SK-N-SH treated with all-trans-retinoic acid at 6 μM for 48 hours (cell line): Measurements from ENCODE around the gene TRAP1.

Experiments
- ATAC-seq: fragments of 200-7000 bp; cut with Tn5 transposase; 3 replicates; pipeline ENCODE4 v1.9.1; 2020; ENCODE audit warnings: mild to moderate bottlenecking, moderate library complexity
- ARNTL ChIP-seq: fragments of 450-650 bp; formaldehyde crosslinking; IDR thresholded peaks from 2 replicates; pipeline ENCODE4 v1.5.0; 2020; ENCODE audit warnings: low read depth, mild to moderate bottlenecking, moderate library complexity, borderline replicate concordance
- BACH2 ChIP-seq: fragments of 250-450 bp; sonication (Bioruptor Pico); IDR thresholded peaks from 2 replicates; pipeline ENCODE4 v1.9.0; 2021; ENCODE audit warnings: mild to moderate bottlenecking, borderline replicate concordance
- CSDC2 ChIP-seq: fragments of 250-450 bp; sonication (Bioruptor Pico); IDR thresholded peaks from 2 replicates; pipeline ENCODE4 v1.5.0; 2020; ENCODE audit warnings: mild to moderate bottlenecking, moderate library complexity
- ESRRG ChIP-seq: fragments of 250-450 bp; sonication (Bioruptor Pico); IDR thresholded peaks from 2 replicates; pipeline ENCODE4 v1.6.1; 2021; ENCODE audit warnings: mild to moderate bottlenecking
- ISL1 ChIP-seq: fragments of 250-450 bp; sonication (Bioruptor Pico); IDR thresholded peaks from 2 replicates; pipeline ENCODE4 v2.1.2; 2022; ENCODE audit warnings: mild to moderate bottlenecking, moderate library complexity
- OSR1 ChIP-seq: fragments of 250-450 bp; sonication (Bioruptor Pico); IDR thresholded peaks from 2 replicates; pipeline ENCODE4 v1.8.0; 2022; ENCODE audit warnings: moderate library complexity, mild to moderate bottlenecking, inconsistent platforms
- PPARA ChIP-seq: fragments of 250-450 bp; sonication (Bioruptor Pico); IDR thresholded peaks from 2 replicates; pipeline ENCODE4 v1.5.0; 2020; ENCODE audit warnings: mild to moderate bottlenecking, borderline replicate concordance
- RARB ChIP-seq: fragments of 250-450 bp; sonication (Bioruptor Pico); IDR thresholded peaks from 2 replicates; pipeline ENCODE4 v1.8.0; 2021; ENCODE audit warnings: mild to moderate bottlenecking, moderate library complexity
- SNAI2 ChIP-seq: fragments of 250-450 bp; sonication (Bioruptor Pico); IDR thresholded peaks from 2 replicates; pipeline ENCODE4 v1.5.0; 2020; ENCODE audit warnings: mild to moderate bottlenecking, moderate library complexity
- TCF4 ChIP-seq: fragments of 250-450 bp; sonication (Bioruptor Pico); IDR thresholded peaks from 2 replicates; pipeline ENCODE4 v1.8.0; 2021; ENCODE audit warnings: mild to moderate bottlenecking, moderate library complexity, borderline replicate concordance
- TOX ChIP-seq: fragments of 250-450 bp; sonication (Bioruptor Pico); IDR thresholded peaks from 2 replicates; pipeline ENCODE4 v1.8.0; 2021; ENCODE audit warnings: mild to moderate bottlenecking, moderate library complexity, borderline replicate concordance
- ZC3H10 ChIP-seq: fragments of 250-450 bp; sonication (Bioruptor Pico); IDR thresholded peaks from 2 replicates; pipeline ENCODE4 v1.5.1; 2021; ENCODE audit warnings: mild to moderate bottlenecking, moderate library complexity
- ZFP3 ChIP-seq: fragments of 250-450 bp; sonication (Bioruptor Pico); IDR thresholded peaks from 2 replicates; pipeline ENCODE4 v1.5.0; 2020; ENCODE audit warnings: mild to moderate bottlenecking, moderate library complexity
- ZFP30 ChIP-seq: fragments of 450-650 bp; formaldehyde crosslinking; IDR thresholded peaks from 2 replicates; pipeline ENCODE4 v1.5.0; 2022; ENCODE audit warnings: mild to moderate bottlenecking, moderate library complexity
- ZNF70 ChIP-seq: fragments of 450-650 bp; formaldehyde crosslinking; IDR thresholded peaks from 2 replicates; pipeline ENCODE4 v1.5.0; 2020; ENCODE audit warnings: mild to moderate bottlenecking, moderate library complexity
- ZNF8 ChIP-seq: fragments of 450-650 bp; formaldehyde crosslinking; IDR thresholded peaks from 2 replicates; pipeline ENCODE4 v1.5.0; 2020; ENCODE audit warnings: mild to moderate bottlenecking, moderate library complexity
- TF ChIP-seq, protein P1 (sequence below): fragments of 250-450 bp; sonication (Bioruptor Pico); IDR thresholded peaks from 2 replicates; pipeline ENCODE4 v1.5.1; 2020; ENCODE audit warnings: low read depth, mild to moderate bottlenecking, moderate library complexity
- TF ChIP-seq, protein P2 (sequence below): fragments of 250-450 bp; sonication (Bioruptor Pico); IDR thresholded peaks from 2 replicates; pipeline ENCODE4 v1.5.0; 2020; ENCODE audit warnings: mild to moderate bottlenecking, moderate library complexity
- TF ChIP-seq, protein P3 (sequence below): fragments of 250-450 bp; sonication (Bioruptor Pico); IDR thresholded peaks from 2 replicates; pipeline ENCODE4 v1.8.0; 2021; ENCODE audit warnings: low read depth, mild to moderate bottlenecking, moderate library complexity, borderline replicate concordance

The TRAP1 gene

DNA sequence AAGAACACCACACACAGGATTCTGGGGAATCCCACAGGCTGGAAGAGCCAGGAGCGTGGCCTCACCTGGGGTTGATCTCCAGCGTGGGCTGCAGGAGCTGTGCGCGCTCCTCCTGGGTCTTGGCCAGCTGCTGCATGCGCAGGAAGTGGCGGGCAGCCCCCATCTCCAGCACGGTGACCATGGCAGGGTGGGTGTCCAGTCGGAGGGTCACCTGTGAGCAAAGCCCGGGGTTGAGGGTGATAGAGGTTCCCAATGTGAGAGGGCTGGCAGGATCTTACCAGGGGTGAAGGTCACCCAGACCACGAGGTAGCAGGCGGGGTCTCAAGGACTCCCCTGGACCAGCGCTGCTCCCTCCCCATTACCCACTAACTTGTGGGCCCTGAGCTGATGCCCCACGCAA is 55.4 kb downstream of the TRAP1 start:
- ATAC-seq: no peak
- TF ChIP-seq ZNF70 (CRISPR knock-in tag) (no peak), SNAI2 (no peak), RARB (CRISPR knock-in tag) (no peak), OSR1 (CRISPR knock-in tag) (no peak), PPARA (CRISPR knock-in tag) (no peak)
- TF ChIP-seq, protein P1, sequence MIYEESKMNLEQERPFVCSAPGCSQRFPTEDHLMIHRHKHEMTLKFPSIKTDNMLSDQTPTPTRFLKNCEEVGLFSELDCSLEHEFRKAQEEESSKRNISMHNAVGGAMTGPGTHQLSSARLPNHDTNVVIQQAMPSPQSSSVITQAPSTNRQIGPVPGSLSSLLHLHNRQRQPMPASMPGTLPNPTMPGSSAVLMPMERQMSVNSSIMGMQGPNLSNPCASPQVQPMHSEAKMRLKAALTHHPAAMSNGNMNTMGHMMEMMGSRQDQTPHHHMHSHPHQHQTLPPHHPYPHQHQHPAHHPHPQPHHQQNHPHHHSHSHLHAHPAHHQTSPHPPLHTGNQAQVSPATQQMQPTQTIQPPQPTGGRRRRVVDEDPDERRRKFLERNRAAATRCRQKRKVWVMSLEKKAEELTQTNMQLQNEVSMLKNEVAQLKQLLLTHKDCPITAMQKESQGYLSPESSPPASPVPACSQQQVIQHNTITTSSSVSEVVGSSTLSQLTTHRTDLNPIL (CRISPR knock-in tag): no peak
- TF ChIP-seq, protein P2, sequence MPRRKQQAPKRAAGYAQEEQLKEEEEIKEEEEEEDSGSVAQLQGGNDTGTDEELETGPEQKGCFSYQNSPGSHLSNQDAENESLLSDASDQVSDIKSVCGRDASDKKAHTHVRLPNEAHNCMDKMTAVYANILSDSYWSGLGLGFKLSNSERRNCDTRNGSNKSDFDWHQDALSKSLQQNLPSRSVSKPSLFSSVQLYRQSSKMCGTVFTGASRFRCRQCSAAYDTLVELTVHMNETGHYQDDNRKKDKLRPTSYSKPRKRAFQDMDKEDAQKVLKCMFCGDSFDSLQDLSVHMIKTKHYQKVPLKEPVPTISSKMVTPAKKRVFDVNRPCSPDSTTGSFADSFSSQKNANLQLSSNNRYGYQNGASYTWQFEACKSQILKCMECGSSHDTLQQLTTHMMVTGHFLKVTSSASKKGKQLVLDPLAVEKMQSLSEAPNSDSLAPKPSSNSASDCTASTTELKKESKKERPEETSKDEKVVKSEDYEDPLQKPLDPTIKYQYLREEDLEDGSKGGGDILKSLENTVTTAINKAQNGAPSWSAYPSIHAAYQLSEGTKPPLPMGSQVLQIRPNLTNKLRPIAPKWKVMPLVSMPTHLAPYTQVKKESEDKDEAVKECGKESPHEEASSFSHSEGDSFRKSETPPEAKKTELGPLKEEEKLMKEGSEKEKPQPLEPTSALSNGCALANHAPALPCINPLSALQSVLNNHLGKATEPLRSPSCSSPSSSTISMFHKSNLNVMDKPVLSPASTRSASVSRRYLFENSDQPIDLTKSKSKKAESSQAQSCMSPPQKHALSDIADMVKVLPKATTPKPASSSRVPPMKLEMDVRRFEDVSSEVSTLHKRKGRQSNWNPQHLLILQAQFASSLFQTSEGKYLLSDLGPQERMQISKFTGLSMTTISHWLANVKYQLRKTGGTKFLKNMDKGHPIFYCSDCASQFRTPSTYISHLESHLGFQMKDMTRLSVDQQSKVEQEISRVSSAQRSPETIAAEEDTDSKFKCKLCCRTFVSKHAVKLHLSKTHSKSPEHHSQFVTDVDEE (CRISPR knock-in tag): no peak

DNA sequence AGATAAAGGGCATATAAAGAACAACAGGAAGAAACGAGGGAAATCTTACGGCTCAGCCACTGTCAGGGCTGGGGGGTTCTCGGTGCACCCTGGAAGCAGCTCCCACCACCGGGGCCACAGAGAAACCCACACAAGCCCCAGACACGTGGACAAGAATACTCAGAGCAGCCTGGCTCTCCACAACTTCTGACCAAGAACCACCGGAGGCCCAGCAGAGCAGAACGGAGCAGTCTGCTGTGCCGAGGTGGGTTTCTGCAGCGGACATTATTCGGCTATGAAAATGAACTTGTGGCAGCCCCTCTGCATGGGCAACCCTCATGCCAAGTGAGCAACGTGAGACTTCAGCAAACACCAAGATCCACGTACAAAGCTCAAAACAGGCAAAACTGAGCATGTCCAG is 56.0 kb downstream of the TRAP1 start:
- TF ChIP-seq ZNF8 (CRISPR knock-in tag) (no peak), BACH2 (CRISPR knock-in tag) (no peak), TOX (CRISPR knock-in tag) (no peak), ZNF70 (CRISPR knock-in tag) (no peak), ESRRG (CRISPR knock-in tag) (no peak), ZFP3 (CRISPR knock-in tag) (no peak), ISL1 (CRISPR knock-in tag) (no peak), ZFP30 (no peak)
- no peak for ATAC-seq

DNA sequence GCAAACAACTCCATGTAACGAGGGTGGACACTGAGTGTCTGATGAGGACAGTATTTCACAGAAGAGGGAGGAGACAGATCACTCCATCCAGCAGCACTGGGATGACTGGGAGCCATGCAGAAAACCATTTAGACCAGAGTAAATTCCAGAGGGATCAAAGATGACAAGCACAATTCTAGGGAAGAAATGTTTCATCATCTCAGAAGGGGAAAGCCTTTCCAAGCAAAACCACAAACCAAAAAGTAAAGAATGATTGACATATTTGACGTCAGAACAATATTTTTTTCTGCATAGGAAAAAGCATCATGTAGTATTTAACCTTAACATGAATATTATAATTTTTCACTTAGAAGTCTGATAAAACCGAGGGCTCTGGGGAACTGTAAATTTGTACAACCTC is 58.1 kb downstream of the TRAP1 start:
- no peak for ATAC-seq
- TF ChIP-seq ZNF8 (CRISPR knock-in tag) (no peak), OSR1 (CRISPR knock-in tag) (no peak), PPARA (CRISPR knock-in tag) (no peak), ZNF70 (CRISPR knock-in tag) (no peak), ZC3H10 (no peak), ISL1 (CRISPR knock-in tag) (no peak), TCF4 (CRISPR knock-in tag) (no peak), ARNTL (CRISPR knock-in tag) (no peak), ZFP3 (CRISPR knock-in tag) (no peak), CSDC2 (CRISPR knock-in tag) (no peak)
- TF ChIP-seq, protein P3, sequence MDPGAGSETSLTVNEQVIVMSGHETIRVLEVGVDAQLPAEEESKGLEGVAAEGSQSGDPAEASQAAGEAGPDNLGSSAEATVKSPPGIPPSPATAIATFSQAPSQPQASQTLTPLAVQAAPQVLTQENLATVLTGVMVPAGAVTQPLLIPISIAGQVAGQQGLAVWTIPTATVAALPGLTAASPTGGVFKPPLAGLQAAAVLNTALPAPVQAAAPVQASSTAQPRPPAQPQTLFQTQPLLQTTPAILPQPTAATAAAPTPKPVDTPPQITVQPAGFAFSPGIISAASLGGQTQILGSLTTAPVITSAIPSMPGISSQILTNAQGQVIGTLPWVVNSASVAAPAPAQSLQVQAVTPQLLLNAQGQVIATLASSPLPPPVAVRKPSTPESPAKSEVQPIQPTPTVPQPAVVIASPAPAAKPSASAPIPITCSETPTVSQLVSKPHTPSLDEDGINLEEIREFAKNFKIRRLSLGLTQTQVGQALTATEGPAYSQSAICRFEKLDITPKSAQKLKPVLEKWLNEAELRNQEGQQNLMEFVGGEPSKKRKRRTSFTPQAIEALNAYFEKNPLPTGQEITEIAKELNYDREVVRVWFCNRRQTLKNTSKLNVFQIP (CRISPR knock-in tag): no peak
- TF ChIP-seq, protein P1 (CRISPR knock-in tag): no peak
- TF ChIP-seq, protein P2 (CRISPR knock-in tag): no peak
